ENCODE data around the gene TP53I11.

TP53I11 gene

GRCh38 chr11:44885065-44885810, 65.4 kb downstream of the TP53I11 start:
- DNase-seq (ENCODE audit: low read depth): no peak

- no peak for DNase-seq (ENCODE audit: low read depth)
These were observed 66.6 kb downstream of the TP53I11 start for GRCh38 chr11:44884056-44884455.

GRCh38 chr11:44883277-44883676, 67.4 kb downstream of the TP53I11 start:
- no peak for DNase-seq (ENCODE audit: low read depth)
